ENCODE results near the gene HS3ST6.
"Not testable (repeated sequence)": the region's sequence is repeated elsewhere in the genome, so short reads cannot be mapped to it uniquely, and the experiment has no call there.

HS3ST6 gene

DNA sequence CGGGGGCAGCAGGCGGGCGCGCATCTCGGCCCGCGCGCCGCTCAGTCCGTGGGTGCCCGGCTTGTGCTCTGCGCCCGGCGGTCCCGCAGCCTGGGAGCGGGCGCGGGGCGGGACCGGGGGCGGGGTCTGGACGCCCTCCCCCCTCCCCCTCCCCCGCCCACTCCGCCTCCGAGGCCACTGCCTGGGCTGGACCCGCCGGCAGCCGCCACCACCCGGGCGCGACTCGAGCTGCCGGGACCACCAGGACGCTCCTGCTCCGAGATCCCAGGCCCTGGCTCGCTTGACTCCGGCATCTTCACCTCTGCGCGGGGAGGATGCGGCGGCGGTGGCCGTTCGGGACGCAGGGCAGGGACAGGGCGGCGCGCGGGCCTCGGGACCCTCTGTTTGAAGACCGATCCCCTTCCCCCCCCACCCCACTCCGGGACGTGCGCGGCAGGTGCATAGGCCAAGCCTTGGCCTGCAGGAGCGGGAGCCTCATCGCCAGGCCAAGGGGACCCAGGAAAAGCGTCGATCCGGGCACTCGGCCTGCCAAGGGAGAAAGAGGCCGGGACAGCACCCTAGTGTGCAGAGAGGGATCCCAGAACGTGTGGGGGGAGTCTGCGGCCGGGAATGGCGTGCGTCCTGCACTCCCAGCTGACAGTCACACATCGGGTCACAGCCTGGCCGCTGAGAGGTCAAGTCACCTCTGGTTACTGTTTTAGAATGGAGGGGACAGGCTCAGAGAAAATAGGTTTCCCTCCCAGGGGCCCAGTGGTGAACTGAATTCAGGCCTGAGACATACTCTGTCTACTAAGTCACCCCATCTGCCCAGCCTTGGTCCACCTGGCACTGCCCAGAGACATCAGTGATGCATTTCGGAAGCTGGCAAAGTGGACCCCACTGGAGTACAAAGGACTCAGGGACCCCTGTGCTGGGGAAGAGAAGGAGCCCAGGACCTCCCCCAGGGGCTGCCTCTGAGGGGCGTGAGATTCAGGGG, at the start of gene HS3ST6:
Gene HS3ST6 (minus strand): TSS at position 65 of the 976 bp plus-strand sequence. CDS start 92 bp downstream, outside the sequence.
- no peak for DNase-seq

DNA sequence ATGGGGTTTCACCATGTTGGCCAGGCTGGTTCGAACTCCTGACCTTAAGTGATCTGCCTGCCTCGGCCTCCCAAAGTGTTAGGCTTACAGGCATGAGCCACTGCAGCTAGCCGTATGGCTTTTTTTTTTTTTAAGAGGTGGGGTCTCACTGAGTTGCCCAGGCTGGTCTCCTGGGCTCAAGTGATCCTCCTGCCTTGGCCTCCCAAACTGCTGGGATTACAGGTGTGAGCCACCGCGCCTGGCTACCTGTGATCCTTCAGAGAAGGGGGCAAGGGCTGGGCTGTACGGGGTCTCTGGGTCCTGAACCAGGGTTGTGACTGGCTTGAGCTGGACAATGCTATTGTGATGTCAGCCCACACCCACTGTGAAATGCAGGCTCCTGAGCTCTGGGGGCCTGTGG, 48.2 kb upstream of the HS3ST6 start, which contains the start of gene RNF151:
Gene RNF151 (plus strand): TSS at position 397 of the 400 bp plus-strand sequence. CDS start 26 bp downstream, outside the sequence.
- DNase-seq, result no peak

DNA sequence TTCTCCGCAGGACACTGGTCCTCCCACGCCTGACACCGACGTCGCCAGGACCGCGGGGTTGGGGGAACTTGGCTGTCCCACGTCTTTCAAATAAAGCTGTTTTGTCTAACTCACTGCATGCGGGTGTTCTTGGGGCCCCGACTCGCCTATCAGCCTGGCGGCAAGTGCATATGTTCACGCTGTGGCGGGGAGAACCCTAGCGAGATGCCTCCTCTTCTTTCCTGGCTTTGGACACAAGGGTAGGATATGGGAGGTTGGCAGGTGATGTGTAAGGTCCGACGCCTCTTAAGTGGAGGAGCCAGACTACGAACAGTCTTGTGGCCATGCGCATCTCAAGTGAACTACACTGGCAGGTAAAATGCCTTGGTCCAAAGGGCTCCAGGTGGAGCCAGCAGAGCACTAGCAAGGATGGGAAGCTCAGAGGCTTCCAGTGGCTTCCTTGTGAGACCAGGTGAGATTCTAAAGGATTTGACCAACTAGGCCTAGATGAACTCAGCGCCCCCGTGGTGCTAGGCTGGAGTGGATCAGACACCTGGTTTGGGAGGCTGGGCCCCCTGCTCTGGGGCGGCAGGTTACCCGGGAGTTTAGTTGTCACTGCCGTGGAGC, 47.3 kb upstream of the HS3ST6 start:
- no peak for DNase-seq

DNA sequence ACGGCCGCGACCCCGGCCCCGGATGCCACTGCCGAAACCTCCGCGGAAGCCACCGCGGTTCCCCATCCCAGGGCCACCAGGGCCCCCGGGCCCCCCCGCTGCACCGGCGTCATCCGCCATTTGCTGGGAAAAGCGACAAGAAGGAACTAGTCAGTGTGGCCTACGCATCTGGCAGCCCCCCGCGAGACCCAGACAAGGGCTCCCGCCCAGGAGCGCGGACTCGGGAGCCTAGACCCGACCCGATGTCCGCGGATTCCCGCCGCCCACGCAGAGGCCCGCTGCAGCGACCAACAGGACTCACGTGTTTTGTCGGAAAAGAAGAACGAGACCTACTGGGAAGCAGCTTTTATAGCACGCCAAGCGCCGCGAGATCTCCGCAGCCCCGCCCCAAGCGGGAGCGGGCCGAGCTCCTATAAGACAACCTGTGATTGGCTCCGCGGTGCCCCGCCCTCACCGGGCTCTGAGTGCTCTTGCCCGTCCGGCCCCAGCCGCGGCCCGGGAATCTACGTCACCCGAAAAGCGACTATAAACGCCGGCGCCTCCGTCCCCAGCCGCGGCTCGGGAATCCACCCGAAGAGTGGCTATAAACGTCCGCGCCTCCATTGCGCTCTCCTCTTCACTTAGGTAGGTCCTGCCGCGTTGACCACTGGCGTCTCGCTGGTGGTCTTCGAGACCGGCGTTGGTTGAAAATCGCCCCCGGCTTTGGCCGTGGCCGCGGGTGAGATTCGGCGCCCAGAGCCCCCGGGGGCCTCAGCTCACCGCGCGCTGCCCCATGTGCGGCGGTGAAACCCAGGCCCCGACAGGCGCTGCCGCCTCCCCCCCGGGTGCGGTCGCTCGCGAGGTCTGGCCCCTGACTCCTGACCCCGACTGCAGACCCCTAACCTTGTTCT, 46.5 kb upstream of the HS3ST6 start, which contains the start of gene RPS2:
Gene RPS2 (minus strand): TSS at position 321 of the 890 bp plus-strand sequence. CDS start 201 bp downstream, at position 120.
- peak; percentile 96 to 99 for DNase-seq

- DNase-seq, result no peak
Measured at GRCh38 chr16:1963806-1964505, 45.7 kb upstream of the HS3ST6 start.

DNA sequence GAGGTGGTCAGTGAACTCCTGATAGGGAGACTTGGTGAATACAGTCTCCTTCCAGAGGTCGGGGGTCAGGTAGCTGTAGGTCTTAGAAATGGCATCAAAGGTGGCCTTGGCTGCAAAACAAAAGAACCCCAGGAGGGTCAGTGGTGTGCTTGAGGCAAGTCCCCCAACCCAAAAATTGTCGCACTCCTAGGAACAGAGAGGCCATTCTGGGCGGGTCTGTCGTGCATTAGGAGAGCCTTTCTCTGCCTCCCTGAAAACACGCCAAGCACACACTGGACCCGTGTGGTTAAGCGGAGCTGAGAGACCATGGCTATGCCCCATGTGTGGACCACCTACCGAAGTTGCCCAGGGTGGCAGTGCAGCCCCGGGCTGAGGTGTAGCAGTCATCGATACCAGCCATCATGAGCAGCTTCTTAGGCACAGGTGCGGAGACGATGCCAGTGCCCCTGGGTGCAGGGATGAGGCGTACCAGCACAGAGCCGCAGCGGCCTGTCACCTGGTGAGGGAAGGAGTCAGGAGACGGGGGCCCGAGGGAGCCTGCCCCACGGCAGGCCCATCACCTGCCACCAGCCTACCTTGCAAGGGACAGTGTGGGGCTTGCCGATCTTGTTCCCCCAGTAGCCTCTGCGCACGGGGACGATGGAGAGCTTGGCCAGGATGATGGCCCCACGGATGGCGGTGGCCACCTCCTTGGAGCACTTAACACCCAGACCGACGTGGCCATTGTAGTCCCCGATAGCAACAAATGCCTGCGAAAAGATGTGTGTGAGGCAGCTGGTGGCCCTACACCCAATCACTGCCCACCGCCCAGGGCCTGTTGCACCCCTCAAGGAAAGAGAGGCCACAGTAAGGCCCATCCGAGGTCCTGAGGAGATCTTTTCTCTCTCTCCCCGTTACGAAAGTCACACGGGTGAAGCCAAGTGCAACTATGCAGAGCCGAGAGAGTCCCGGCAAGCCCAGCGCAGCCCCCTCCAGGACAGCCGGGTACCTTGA, 44.2 kb upstream of the HS3ST6 start:
- DNase-seq, result not testable (repeated sequence)

DNA sequence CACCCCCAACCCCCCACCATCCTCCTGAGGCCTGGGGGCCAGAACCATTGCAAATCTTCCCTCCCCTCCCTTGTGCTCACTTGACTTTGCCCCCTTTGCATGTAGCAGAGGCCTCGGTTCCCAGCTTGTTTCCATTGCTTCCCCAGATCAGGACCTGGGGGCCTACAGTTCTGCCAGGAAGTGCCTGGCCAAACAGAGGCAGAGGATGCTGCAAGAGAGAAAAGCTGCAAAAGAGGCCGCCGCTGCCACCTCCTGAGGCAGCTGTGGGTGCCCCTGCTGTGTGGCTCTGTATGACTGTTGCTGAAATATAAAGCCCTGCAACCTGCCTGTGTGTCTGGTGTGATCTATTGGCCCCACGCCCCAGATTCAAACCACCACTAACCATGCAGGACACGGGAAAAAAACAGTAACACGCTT, 43.4 kb upstream of the HS3ST6 start:
- DNase-seq, result no peak

- DNase-seq, result no peak
Measured at GRCh38 chr16:1960665-1961630, 42.7 kb upstream of the HS3ST6 start.

DNA sequence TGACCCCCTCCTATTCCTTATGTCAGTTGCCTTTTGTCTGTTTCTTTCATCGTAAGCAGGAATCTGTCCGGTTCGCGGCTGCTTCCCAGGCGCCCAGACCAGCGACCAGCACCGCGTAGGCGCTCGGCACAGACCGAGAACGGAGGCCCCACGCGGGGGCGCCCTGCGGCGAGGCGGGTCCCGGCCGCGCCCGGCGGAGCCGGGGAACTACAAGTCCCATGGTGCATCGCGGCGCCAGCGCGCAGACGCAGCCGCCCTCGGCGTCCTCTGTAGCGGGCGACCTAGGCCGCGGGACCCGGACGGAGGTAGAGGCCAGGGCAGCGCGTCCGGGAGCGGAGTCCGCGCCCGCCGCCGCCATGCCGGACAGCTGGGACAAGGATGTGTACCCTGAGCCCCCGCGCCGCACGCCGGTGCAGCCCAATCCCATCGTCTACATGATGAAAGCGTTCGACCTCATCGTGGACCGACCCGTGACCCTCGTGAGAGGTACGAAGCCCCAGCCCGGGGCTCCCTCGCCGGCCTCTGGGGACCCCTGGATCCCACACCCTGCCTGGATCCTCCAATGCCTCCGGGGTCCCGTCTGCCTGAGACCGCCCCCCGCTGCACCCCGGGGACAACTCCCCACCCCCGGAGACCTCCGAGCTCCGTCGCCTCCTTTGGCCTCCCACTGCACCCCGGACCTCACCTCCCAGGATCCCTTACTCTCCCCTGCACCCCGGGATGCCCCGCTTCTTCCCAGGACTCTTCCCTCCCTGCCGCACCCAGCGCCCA, 41.2 kb upstream of the HS3ST6 start, which contains the start of gene NDUFB10:
Gene NDUFB10 (plus strand): TSS at position 270 of the 771 bp plus-strand sequence. CDS start 87 bp downstream, at position 357.
- DNase-seq, result peak; percentile 64 to 82

DNA sequence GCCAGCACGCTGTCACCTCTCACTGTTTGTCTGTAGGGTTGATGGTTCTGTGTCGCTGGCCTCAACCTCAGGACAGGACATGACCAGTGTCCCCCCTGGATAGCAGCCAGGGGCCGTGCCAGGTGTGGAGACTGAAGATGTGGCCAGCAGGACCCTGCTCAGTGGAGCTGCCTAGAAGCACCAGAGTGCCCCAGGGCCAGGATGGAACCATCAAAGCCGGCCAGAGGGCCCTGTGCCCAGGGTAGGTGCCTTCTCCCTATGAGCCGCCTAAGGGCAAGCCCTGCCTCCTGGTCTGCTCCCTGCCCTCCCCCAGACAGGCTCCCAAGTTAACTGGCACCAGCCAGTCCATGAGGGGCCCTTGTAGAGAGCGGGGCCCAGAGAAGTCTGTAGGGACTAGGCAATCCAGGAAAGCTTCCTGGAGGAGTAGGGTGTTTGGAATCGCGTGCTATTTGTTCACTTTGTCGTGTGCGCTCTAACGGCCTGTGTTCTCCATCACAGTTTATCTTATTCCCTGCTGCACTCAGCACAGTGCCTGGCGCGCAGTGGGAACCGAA, 40.6 kb upstream of the HS3ST6 start:
- no peak for DNase-seq

GRCh38 chr16:1958143-1958491, 39.9 kb upstream of the HS3ST6 start:
- not testable (repeated sequence) for DNase-seq

GRCh38 chr16:1957434-1958142, 39.4 kb upstream of the HS3ST6 start:
- DNase-seq, result not testable (repeated sequence)

DNA sequence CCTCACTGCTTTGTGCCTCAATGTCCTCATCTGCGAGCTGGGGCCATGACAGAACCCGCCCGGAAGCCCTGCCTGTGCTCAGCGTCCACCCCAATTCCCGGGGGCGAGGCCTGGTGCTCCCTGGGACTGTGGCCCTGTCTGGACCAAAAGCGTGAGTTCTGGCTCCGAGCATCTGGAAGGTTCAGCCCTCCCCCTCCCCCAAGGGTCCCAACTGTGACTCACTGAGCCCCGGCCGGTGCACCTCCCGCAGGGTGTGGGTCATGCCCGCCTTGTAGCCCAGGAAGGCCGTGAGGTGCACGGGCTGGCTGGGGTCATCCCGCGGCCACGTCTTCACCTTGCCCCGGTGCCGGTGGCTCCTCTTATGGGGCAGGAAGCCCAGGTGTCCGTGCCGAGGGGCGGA, 35.5 kb upstream of the HS3ST6 start:
- DNase-seq, result no peak

GRCh38 chr16:1950559-1950958, 32.3 kb upstream of the HS3ST6 start:
- DNase-seq, result no peak

DNA sequence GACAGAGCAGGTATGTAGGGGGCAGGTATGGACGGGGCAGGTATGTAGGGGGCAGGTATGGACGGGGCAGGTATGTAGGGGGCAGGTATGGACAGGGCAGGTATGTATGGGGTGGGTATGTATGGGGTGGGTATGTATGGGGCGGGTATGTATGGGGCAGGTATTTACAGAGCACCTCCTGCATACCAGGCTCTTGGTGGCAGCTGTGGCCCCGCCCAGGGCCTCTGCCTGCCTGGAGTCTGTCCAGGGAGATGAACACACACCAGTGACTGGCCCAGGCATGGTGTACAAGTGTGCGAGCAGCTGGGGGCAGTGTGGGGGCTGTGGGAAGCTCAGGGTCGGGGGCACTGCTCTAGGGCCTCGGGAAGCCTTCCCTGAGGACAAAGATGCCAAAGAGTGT, 31.8 kb upstream of the HS3ST6 start:
- DNase-seq, result no peak

DNA sequence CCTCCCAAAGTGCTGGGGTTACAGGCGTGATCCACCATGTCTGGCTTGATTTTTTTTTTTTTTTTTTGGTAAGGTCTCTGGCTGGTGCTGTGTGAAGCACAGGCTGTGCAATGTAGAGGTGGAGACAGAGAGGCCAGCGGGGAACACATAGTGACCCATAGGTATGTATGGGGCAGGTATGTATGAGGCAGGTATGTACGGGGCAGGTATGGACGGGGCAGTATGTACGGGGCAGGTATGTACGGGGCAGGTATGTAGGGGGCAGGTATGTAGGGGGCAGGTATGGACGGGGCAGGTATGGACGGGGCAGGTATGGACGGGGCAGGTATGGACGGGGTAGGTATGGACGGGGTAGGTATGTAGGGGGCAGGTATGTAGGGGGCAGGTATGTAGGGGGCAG, 31.3 kb upstream of the HS3ST6 start:
- no peak for DNase-seq

DNA sequence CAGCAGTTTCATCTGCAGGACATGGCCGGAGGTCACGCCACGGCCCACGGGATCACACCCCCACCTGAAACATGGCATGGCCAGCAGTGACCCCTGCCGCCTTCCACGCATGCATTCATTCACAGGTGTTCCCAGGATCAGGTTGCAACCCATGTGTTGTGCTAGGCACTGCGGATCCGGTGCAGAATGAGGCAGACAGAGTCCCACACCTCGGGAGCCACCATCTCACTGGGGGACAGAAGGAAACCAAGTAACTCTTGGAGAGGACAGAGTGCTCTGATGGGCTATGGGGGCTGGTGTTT, 29.1 kb upstream of the HS3ST6 start:
- DNase-seq, result no peak

Measured in bone marrow (tissue), 2 donors.